Neural progenitor cell (in vitro differentiated cells): ENCODE results near the gene TSACC. TPM values are rescaled to one million over a fixed set of nuclear protein-coding genes. Genes with fewer than 3 reads are reported as not detected.

Experiments used
- DNase-seq: peaks from one replicate; pipeline ENCODE4 v3.0.0-alpha.2; 2016; ENCODE audit warnings: low spot score
- H2AFZ ChIP-seq: fragments of 200-600 bp; sonication (generic); replicated peaks from 2 replicates; pipeline ENCODE4 v1.6.1; 2016; ENCODE audit warnings: antibody characterized with exemption
- H3F3A ChIP-seq: fragments of 200-600 bp; sonication (generic); 2 replicates; pipeline ENCODE4 v1.6.1; 2016; ENCODE audit warnings: antibody characterized with exemption, low read depth
- H3K27ac ChIP-seq: fragments of 200-600 bp; sonication (generic); 2 replicates; pipeline ENCODE4 v1.5.1; 2016; ENCODE audit warnings: mild to moderate bottlenecking
- H3K27me3 ChIP-seq: fragments of 200-600 bp; sonication (generic); 2 replicates; pipeline ENCODE4 v1.6.1; 2016; ENCODE audit warnings: mild to moderate bottlenecking, moderate library complexity
- H3K36me3 ChIP-seq: fragments of 200-600 bp; sonication (generic); 2 replicates; pipeline ENCODE4 v1.5.1; 2016
- H3K4me1 ChIP-seq: fragments of 200-600 bp; sonication (generic); 2 replicates; pipeline ENCODE4 v1.6.1; 2016; ENCODE audit warnings: mixed run types
- H3K4me2 ChIP-seq: fragments of 200-600 bp; sonication (generic); 2 replicates; pipeline ENCODE4 v1.6.1; 2016
- H3K4me3 ChIP-seq: fragments of 200-600 bp; sonication (generic); 2 replicates; pipeline ENCODE4 v1.5.1; 2016
- H3K79me2 ChIP-seq: fragments of 200-600 bp; sonication (generic); 2 replicates; pipeline ENCODE4 v1.6.1; 2016; ENCODE audit warnings: low read depth
- H3K9ac ChIP-seq: fragments of 200-600 bp; sonication (generic); 2 replicates; pipeline ENCODE4 v1.6.1; 2016
- H3K9me3 ChIP-seq: fragments of 200-600 bp; sonication (generic); 2 replicates; pipeline ENCODE4 v1.5.1; 2016; ENCODE audit warnings: low read depth
- H4K20me1 ChIP-seq: fragments of 200-600 bp; sonication (generic); 2 replicates; pipeline ENCODE4 v1.6.1; 2016; ENCODE audit warnings: low read depth
- H3K27ac Mint-ChIP-seq: 3 replicates; pipeline ENCODE4 v1.8.0; 2021; ENCODE audit warnings: mixed read lengths
- H3K27me3 Mint-ChIP-seq: 2 replicates; pipeline ENCODE4 v1.8.0; 2022; ENCODE audit warnings: low read depth, mild to moderate bottlenecking, inconsistent platforms, moderate library complexity, mixed read lengths; ENCODE audit not compliant: insufficient read depth
- H3K36me3 Mint-ChIP-seq: 3 replicates; pipeline ENCODE4 v1.8.0; 2021; ENCODE audit warnings: mixed read lengths
- H3K4me1 Mint-ChIP-seq: 3 replicates; pipeline ENCODE4 v1.8.0; 2021; ENCODE audit warnings: mixed read lengths
- H3K4me3 Mint-ChIP-seq: 3 replicates; pipeline ENCODE4 v1.8.0; 2021; ENCODE audit warnings: mild to moderate bottlenecking, moderate library complexity, mixed read lengths
- H3K9me3 Mint-ChIP-seq: 3 replicates; pipeline ENCODE4 v1.8.0; 2020; ENCODE audit warnings: mixed read lengths
- CTCF ChIP-seq: fragments of 200-600 bp; sonication (generic); IDR thresholded peaks from 2 replicates; pipeline ENCODE4 v1.5.1; 2017; ENCODE audit warnings: antibody characterized with exemption, mild to moderate bottlenecking
- EZH2 ChIP-seq: fragments of 200-600 bp; sonication (generic); IDR thresholded peaks from 2 replicates; pipeline ENCODE4 v1.6.1; 2017; ENCODE audit warnings: antibody characterized with exemption, mild to moderate bottlenecking, moderate library complexity
- EZH2phosphoT487 ChIP-seq: fragments of 200-600 bp; sonication (generic); IDR thresholded peaks from 2 replicates; pipeline ENCODE4 v1.6.1; 2017; ENCODE audit warnings: antibody characterized with exemption
- total RNA-seq: library from RNA; depleted of rRNA; stranded (reverse); fragments of >200 nt; gene quantifications from 2 replicates; pipeline ENCODE4 v1.2.3, GENCODE V29; 2015; ENCODE audit warnings: low replicate concordance

The TSACC gene
- total RNA-seq, 1 donor from 2014 or later = not detected

DNA sequence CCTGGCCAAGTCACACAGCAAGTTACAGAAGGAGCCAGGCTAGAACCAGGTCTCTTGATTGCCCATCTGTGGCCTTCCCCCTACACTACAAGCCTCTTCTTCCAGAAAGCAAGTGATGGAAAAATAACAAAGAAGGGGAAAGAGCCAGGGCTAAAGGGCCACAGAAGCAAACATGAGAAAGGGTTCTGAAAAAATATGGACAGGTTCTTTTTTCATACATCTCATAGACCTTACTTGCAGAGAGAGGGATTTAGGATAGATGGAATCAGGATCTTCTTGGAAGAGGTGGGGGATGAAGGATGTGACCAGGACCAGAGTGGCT lies 33.9 kb downstream of the TSACC start:
- Mint-ChIP-seq H3K9me3 (no peaks in the 10 kb centered on the region), H3K4me3 (no peak overlapping the region), H3K4me1 (peaks cover 4% of the 10 kb centered on the region), H3K36me3 (no peaks in the 10 kb centered on the region), H3K27ac (no peak overlapping the region), H3K27me3 (peaks cover 49% of the 10 kb centered on the region)
- H3K9ac ChIP-seq = no peak overlapping the region
- no peak overlapping the region for H3K4me3 ChIP-seq
- H4K20me1 ChIP-seq = no peaks in the 10 kb centered on the region
- no peaks in the 10 kb centered on the region for H3K79me2 ChIP-seq
- H2AFZ ChIP-seq = no peak overlapping the region
- H3K27ac ChIP-seq = no peak overlapping the region
- H3F3A ChIP-seq = peaks cover 8% of the 10 kb centered on the region
- no peaks in the 10 kb centered on the region for H3K9me3 ChIP-seq
- TF ChIP-seq EZH2phosphoT487 (no peak), EZH2 (no peak), CTCF (no peak)
- DNase-seq = no peak
- peaks cover 75% of the 10 kb centered on the region for H3K27me3 ChIP-seq
- H3K4me1 ChIP-seq = peaks cover 4% of the 10 kb centered on the region
- no peak overlapping the region for H3K4me2 ChIP-seq
- H3K36me3 ChIP-seq = no peaks in the 10 kb centered on the region

GRCh38 chr1:156372876-156373275 lies 34.5 kb downstream of the TSACC start:
- Histone ChIP-seq H3K4me2 (no peak overlapping the region), H3K4me1 (peaks cover 4% of the 10 kb centered on the region), H3K27ac (no peak overlapping the region), H3K4me3 (no peak overlapping the region), H2AFZ (no peak overlapping the region), H3K9ac (no peak overlapping the region), H3F3A (peaks cover 4% of the 10 kb centered on the region), H3K27me3 (peaks cover 71% of the 10 kb centered on the region), H3K79me2 (no peaks in the 10 kb centered on the region), H3K36me3 (no peaks in the 10 kb centered on the region), H4K20me1 (no peaks in the 10 kb centered on the region), H3K9me3 (no peaks in the 10 kb centered on the region)
- TF ChIP-seq EZH2phosphoT487 (no peak), CTCF (no peak)
- peaks cover 46% of the 10 kb centered on the region for H3K27me3 Mint-ChIP-seq
- no peak overlapping the region for H3K4me3 Mint-ChIP-seq
- no peak overlapping the region for H3K27ac Mint-ChIP-seq
- H3K36me3 Mint-ChIP-seq = no peaks in the 10 kb centered on the region
- H3K9me3 Mint-ChIP-seq = no peaks in the 10 kb centered on the region
- no peak for DNase-seq
- H3K4me1 Mint-ChIP-seq = peaks cover 4% of the 10 kb centered on the region

DNA sequence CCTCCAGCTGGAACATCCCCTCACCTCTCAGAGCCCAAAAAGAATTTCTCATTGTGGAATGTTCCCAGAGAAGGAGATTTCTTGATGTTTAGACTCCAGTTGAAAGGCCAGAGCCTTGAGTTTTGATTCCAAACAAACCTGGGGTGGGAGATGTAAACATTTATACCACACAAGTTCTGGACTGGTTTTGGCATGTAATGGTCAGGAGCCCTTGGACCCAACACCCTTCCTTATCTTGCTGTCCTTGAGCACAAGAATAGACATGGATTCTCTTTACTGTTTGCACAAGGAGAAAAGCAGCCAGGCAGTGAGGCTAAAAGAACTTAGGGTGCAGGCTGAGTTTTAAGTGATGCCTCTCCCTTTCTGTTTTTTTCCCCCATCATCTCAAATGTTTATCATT lies 35.2 kb downstream of the TSACC start:
- no peaks in the 10 kb centered on the region for H3K9me3 Mint-ChIP-seq
- TF ChIP-seq EZH2phosphoT487 = no peak
- no peak for TF ChIP-seq CTCF
- TF ChIP-seq EZH2 = no peak
- no peaks in the 10 kb centered on the region for H4K20me1 ChIP-seq
- no peaks in the 10 kb centered on the region for H3K9me3 ChIP-seq
- no peak overlapping the region for H3K9ac ChIP-seq
- peaks cover 45% of the 10 kb centered on the region for H3K27me3 Mint-ChIP-seq
- H3F3A ChIP-seq = no peaks in the 10 kb centered on the region
- no peak overlapping the region for H3K27ac ChIP-seq
- no peak overlapping the region for H3K4me3 Mint-ChIP-seq
- H2AFZ ChIP-seq = no peak overlapping the region
- H3K27me3 ChIP-seq = peaks cover 66% of the 10 kb centered on the region
- H3K36me3 ChIP-seq = no peaks in the 10 kb centered on the region
- no peak overlapping the region for H3K4me3 ChIP-seq
- H3K79me2 ChIP-seq = no peaks in the 10 kb centered on the region
- no peak for DNase-seq
- no peak overlapping the region for H3K27ac Mint-ChIP-seq
- peaks cover 4% of the 10 kb centered on the region for H3K4me1 ChIP-seq
- H3K4me1 Mint-ChIP-seq = peaks cover 4% of the 10 kb centered on the region
- no peaks in the 10 kb centered on the region for H3K36me3 Mint-ChIP-seq
- no peak overlapping the region for H3K4me2 ChIP-seq

- H3K79me2 ChIP-seq = no peaks in the 10 kb centered on the region
- no peak for TF ChIP-seq CTCF
- no peak for TF ChIP-seq EZH2phosphoT487
- H3K9me3 ChIP-seq = no peaks in the 10 kb centered on the region
- H3K27me3 Mint-ChIP-seq = peaks cover 36% of the 10 kb centered on the region
- peaks cover 53% of the 10 kb centered on the region for H3K27me3 ChIP-seq
- H3K4me1 ChIP-seq = no peaks in the 10 kb centered on the region
- H3K9me3 Mint-ChIP-seq = no peaks in the 10 kb centered on the region
- no peaks in the 10 kb centered on the region for H3K36me3 Mint-ChIP-seq
- no peak for DNase-seq
- H4K20me1 ChIP-seq = no peaks in the 10 kb centered on the region
- H3K36me3 ChIP-seq = no peaks in the 10 kb centered on the region
- H3K4me1 Mint-ChIP-seq = no peaks in the 10 kb centered on the region
- no peak overlapping the region for H3K27ac ChIP-seq
- H3F3A ChIP-seq = no peaks in the 10 kb centered on the region
- no peak overlapping the region for H3K4me3 ChIP-seq
- no peak overlapping the region for H3K27ac Mint-ChIP-seq
- no peak overlapping the region for H2AFZ ChIP-seq
- H3K4me3 Mint-ChIP-seq = no peak overlapping the region
- H3K9ac ChIP-seq = no peak overlapping the region
- no peak overlapping the region for H3K4me2 ChIP-seq
Measured at GRCh38 chr1:156376146-156376545, 37.8 kb downstream of the TSACC start.
